ENCODE data around the gene HOXC10. TPM values are rescaled to one million over a fixed set of nuclear protein-coding genes. Genes with fewer than 3 reads are reported as not detected.

HOXC10 gene
- total RNA-seq, 1 donor: 0.43 TPM

DNA sequence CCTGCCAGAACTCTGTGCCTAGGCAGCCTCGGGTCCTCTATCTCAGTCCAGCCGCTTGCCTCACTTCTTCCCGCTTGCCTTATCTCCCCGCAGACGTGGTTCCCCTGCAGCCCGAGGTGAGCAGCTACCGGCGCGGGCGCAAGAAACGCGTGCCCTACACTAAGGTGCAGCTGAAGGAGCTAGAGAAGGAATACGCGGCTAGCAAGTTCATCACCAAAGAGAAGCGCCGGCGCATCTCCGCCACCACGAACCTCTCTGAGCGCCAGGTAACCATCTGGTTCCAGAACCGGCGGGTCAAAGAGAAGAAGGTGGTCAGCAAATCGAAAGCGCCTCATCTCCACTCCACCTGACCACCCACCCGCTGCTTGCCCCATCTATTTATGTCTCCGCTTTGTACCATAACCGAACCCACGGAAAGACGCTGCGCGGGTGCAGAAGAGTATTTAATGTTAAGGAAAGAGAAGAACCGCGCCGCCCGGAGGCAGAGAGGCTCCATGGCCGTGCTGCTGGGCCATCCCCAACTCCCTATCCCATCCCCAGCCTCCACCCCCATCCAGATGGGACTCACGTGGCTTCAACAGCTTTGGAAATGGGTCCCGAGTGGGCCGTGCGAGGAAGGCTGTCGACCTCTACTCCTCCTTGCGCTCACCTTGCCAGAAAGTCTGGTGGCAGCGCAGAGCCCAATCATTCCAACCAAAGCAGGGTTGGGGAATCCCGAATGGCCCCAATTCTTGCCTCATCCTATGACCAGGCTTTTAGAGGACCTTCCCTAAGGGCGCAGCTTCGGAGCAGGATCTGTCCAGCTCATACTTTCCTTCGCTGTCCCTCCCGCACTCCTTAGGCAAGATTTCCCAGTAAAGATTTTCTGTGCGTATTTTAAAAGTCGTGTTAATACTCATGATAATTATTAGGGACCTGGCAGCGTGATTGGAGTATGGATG, 39.8 kb upstream of the HOXC10 start:
- DNase-seq (ENCODE audit: low read depth): no peak
- no peak for TF ChIP-seq CTCF (IDR thresholded peaks at IDR 0.05; ENCODE audit: insufficient read depth, low read depth, low read length)
- no peak overlapping the region for H3K4me3 ChIP-seq (ENCODE audit: low read depth, low read length)

DNA sequence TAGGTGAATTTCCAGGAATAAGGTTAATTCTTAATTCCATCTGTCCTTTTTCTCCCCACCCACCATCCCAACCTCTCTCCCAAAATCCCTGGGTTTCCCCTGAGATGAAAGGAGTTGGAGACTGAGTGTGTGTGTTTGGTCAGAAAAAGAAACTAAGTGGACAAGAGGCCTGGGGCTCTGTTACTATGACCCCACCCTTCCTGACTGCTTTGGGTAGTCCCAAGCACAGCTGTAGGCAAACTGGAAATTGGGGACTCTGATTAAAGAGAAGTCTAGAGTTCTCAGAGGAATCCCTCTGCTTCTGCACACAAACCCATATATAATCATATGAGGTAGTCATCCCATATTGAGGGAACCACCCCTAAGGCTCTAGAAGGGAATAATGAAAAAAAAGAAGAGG, 37.2 kb upstream of the HOXC10 start:
- no peak overlapping the region for H3K4me3 ChIP-seq (ENCODE audit: low read depth, low read length)
- no peak for TF ChIP-seq CTCF (IDR thresholded peaks at IDR 0.05; ENCODE audit: insufficient read depth, low read depth, low read length)
- DNase-seq (ENCODE audit: low read depth): no peak

- no peak for TF ChIP-seq CTCF (IDR thresholded peaks at IDR 0.05; ENCODE audit: insufficient read depth, low read depth, low read length)
- no peak for DNase-seq (ENCODE audit: low read depth)
- H3K4me3 ChIP-seq (ENCODE audit: low read depth, low read length): no peak overlapping the region
Measured at GRCh38 chr12:53948650-53949593, 36.0 kb upstream of the HOXC10 start.

- no peak overlapping the region for H3K4me3 ChIP-seq (ENCODE audit: low read depth, low read length)
- no peak for DNase-seq (ENCODE audit: low read depth)
- TF ChIP-seq CTCF (IDR thresholded peaks at IDR 0.05; ENCODE audit: insufficient read depth, low read depth, low read length): no peak
Measured at GRCh38 chr12:53949631-53950436, 35.1 kb upstream of the HOXC10 start.

- H3K4me3 ChIP-seq (ENCODE audit: low read depth, low read length): no peak overlapping the region
- no peak for TF ChIP-seq CTCF (IDR thresholded peaks at IDR 0.05; ENCODE audit: insufficient read depth, low read depth, low read length)
Measured at GRCh38 chr12:53950437-53950773, 34.5 kb upstream of the HOXC10 start.

More at GRCh38 chr12:53950437-53950773, 34.5 kb upstream of the HOXC10 start:
- no peak for DNase-seq (ENCODE audit: low read depth)

Data from fibroblast of villous mesenchyme (primary cell).